Naive thymus-derived CD4-positive, alpha-beta T cell (primary cell): ENCODE results near the gene ACR. TPM values are rescaled to one million over a fixed set of nuclear protein-coding genes. Genes with fewer than 3 reads are reported as not detected.

Experiments
- ATAC-seq: fragments of 150-1000 bp; cut with Tn5 transposase; 2 replicates; pipeline ENCODE4 v1.10.0; 2021; ENCODE audit warnings: mild to moderate bottlenecking, moderate library complexity
- CTCF ChIA-PET: fragments of 350-600 bp; sonication (Branson Sonifier 250); formaldehyde crosslinking; loops from one replicate; lab custom pipeline; 2021; ENCODE audit warnings: antibody characterized with exemption; lab: Charles Lee
- POLR2A ChIA-PET: fragments of 350-600 bp; sonication (Branson Sonifier 250); formaldehyde crosslinking; loops from one replicate; lab custom pipeline; 2021; ENCODE audit warnings: antibody characterized with exemption, inconsistent platforms; lab: Charles Lee
- DNase-seq, 9 donors: peaks; one replicate each; pipeline versions ENCODE4 v3.0.0 to v3.0.0-alpha.2; 2020 to 2022; ENCODE audit warnings: mixed read lengths in 1 of 9
- H3K27ac ChIP-seq: one replicate; pipeline ENCODE4 v1.7.0; 2013; ENCODE audit warnings: mild to moderate bottlenecking, low read depth, low read length, moderate library complexity
- H3K27me3 ChIP-seq, 2 donors: one replicate each; pipeline ENCODE4 v1.7.0; 2013; ENCODE audit warnings: low read length in 2 of 2, mild to moderate bottlenecking in 2 of 2, moderate library complexity in 2 of 2; ENCODE audit not compliant: control insufficient read depth in 2 of 2, insufficient read depth in 2 of 2
- H3K36me3 ChIP-seq, 3 experiments: 1 replicate in 2 of 3; 2 replicates in 1 of 3; pipeline ENCODE4 v1.7.0; 2013; ENCODE audit warnings: low read length in 3 of 3, mild to moderate bottlenecking in 3 of 3, moderate library complexity in 1 of 3; ENCODE audit not compliant: insufficient read depth in 3 of 3, control insufficient read depth in 2 of 3
- H3K4me1 ChIP-seq, 2 donors: one replicate each; pipeline ENCODE4 v1.7.0; 2013; ENCODE audit warnings: low read length in 2 of 2, mild to moderate bottlenecking in 2 of 2, moderate library complexity in 1 of 2; ENCODE audit not compliant: control insufficient read depth in 2 of 2, insufficient read depth in 2 of 2
- H3K4me3 ChIP-seq: 2 replicates; pipeline ENCODE4 v1.7.0; 2013; ENCODE audit warnings: mild to moderate bottlenecking, low read length
- H3K9me3 ChIP-seq, 3 experiments: 1 replicate in 2 of 3; 2 replicates in 1 of 3; pipeline ENCODE4 v1.7.0; 2013; ENCODE audit warnings: low read length in 3 of 3; ENCODE audit not compliant: control insufficient read depth in 2 of 3
- H3K27ac Mint-ChIP-seq, 9 donors: one replicate each; pipeline ENCODE4 v1.8.0; 2020 to 2022; ENCODE audit warnings: mixed read lengths in 9 of 9, mild to moderate bottlenecking in 8 of 9, moderate library complexity in 5 of 9, inconsistent platforms in 2 of 9
- H3K27me3 Mint-ChIP-seq, 5 donors: one replicate each; pipeline ENCODE4 v1.8.0; 2021 to 2022; ENCODE audit warnings: mixed read lengths in 5 of 5, mild to moderate bottlenecking in 1 of 5
- H3K36me3 Mint-ChIP-seq, 5 donors: one replicate each; pipeline ENCODE4 v1.8.0; 2020 to 2022; ENCODE audit warnings: mixed read lengths in 5 of 5, mild to moderate bottlenecking in 3 of 5, inconsistent platforms in 1 of 5
- H3K4me1 Mint-ChIP-seq, 7 donors: one replicate each; pipeline ENCODE4 v1.8.0; 2020 to 2022; ENCODE audit warnings: mixed read lengths in 7 of 7, mild to moderate bottlenecking in 3 of 7, inconsistent platforms in 1 of 7
- H3K4me3 Mint-ChIP-seq, 10 donors: one replicate each; pipeline ENCODE4 v1.8.0; 2020 to 2022; ENCODE audit warnings: mild to moderate bottlenecking in 10 of 10, mixed read lengths in 10 of 10, moderate library complexity in 6 of 10, inconsistent platforms in 2 of 10
- H3K9me3 Mint-ChIP-seq, 11 donors: one replicate each; pipeline ENCODE4 v1.8.0; 2020 to 2022; ENCODE audit warnings: mixed read lengths in 11 of 11, mild to moderate bottlenecking in 4 of 11, inconsistent platforms in 1 of 11, moderate library complexity in 1 of 11
- intact Hi-C, 2 donors: fragments of 100-400 bp; cut with micrococcal nuclease; formaldehyde crosslinking; loops; one replicate each; pipeline ENCODE4 v1.15.1; 2023
- polyA plus RNA-seq, 2 donors: library from polyadenylated mRNA; unstranded; fragments of 300-500 nt; fragmentation: Illumina TruSeq; gene quantifications; one replicate each; pipeline ENCODE4 v1.2.3, GENCODE V29; 2021
- total RNA-seq, 6 experiments: library from RNA in 5 of 6; stranded (reverse) in 5 of 6; gene quantifications; 1 replicate in 5 of 6; 2 replicates in 1 of 6; pipeline ENCODE4 v1.2.3 and lab custom pipeline; 2021 to 2026

ACR gene
- total and polyA plus RNA-seq, 7 experiments from 2014 or later = not detected

DNA sequence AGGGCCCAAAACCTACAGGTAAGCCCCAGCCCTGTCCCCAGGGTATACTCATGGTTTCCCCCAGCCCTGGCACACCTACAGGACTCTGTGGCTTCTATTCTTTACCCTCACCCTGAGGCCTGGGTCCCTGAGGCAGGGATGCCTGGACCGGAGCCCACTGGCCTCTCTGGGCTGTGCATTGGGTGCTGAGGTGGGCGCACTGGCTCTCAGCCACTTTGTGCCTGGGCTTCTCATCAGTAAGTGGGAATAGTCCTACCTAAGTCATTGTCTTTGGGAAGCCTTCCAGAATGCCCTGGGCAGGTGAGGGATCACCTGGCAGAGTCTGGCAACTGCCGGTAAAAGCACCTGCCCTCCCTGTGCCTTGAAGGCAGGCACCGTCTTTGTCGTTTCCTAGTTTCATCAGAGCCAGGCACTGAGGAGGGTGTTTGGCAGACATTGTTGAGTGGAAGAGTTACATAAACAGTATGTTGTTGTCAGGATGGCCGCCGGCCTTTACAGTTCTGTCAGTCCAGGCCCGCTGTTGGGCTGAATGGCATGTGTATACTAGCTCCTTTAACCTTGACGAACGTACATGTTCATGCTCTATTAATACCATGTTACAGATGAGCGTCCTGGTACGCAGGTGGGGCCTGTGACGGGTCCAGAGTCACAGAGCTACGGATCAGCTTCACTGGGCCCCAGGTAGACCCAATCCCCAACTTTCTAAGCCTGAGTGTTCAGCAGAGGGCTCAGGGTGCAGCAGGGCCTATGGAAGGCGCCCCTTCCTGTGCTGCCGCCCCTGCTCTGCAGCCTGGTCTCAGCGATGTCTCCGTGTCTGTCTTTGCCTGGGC, 42.4 kb upstream of the ACR start:
- H3K27me3 Mint-ChIP-seq = peaks cover 0 to 19% (median 3%) of the 10 kb centered on the region in 5 donors
- H3K4me1 Mint-ChIP-seq = peaks cover 0 to 9% (median 0%) of the 10 kb centered on the region in 7 donors
- H3K27me3 ChIP-seq = no peaks in the 10 kb centered on the region
- H3K4me3 ChIP-seq = no peak overlapping the region
- POLR2A ChIA-PET = no interaction called here
- no peaks in the 10 kb centered on the region for H3K9me3 ChIP-seq
- H3K36me3 ChIP-seq = no peaks in the 10 kb centered on the region
- no peak for ATAC-seq
- no peak overlapping the region for H3K4me3 Mint-ChIP-seq
- no peak for DNase-seq
- peaks cover 0 to 8% (median 4%) of the 10 kb centered on the region in 11 donors for H3K9me3 Mint-ChIP-seq
- H3K4me1 ChIP-seq = no peaks in the 10 kb centered on the region
- H3K27ac ChIP-seq = no peak overlapping the region
- CTCF ChIA-PET = no interaction called here
- intact Hi-C loops = no loop called here
- H3K36me3 Mint-ChIP-seq = peaks cover 0 to 5% (median 0%) of the 10 kb centered on the region in 5 donors
- H3K27ac Mint-ChIP-seq = no peak overlapping the region

DNA sequence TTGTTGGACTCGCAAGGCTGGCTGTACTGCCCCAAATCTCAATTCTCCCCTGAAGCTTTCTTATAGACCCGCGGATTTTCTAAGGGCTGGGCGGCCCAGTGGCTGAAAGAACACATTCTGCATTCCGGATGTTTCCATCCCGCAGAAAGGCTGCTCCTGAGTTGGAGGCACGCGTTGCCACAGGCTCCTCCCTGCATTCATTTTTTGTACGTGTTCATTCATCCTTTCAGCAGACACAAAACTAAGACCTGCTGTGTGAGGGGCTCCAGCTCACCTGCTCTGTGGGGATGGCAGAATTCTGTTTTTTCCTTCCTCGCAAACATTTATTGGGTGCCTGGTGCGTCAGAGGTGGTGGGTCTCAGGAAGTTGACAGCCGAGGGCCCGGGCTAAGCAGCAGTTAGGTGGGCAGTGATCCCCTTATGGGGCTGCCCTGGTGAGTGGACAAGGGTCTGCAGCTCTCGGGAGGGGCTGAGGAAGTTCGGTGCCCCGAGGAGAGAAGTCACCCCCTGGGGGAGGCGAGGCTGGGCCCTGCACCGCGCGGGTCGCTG, 41.7 kb upstream of the ACR start:
- Mint-ChIP-seq H3K4me1 (peaks cover 0 to 9% (median under 1%) of the 10 kb centered on the region in 7 donors), H3K27ac (no peak overlapping the region), H3K36me3 (peaks cover 0 to 5% (median 0%) of the 10 kb centered on the region in 5 donors), H3K27me3 (peaks cover 0 to 14% (median 3%) of the 10 kb centered on the region in 5 donors), H3K4me3 (no peak overlapping the region), H3K9me3 (peaks cover 0 to 8% (median 4%) of the 10 kb centered on the region in 11 donors)
- H3K27me3 ChIP-seq = no peaks in the 10 kb centered on the region
- POLR2A ChIA-PET = no interaction called here
- H3K4me3 ChIP-seq = no peak overlapping the region
- no peak overlapping the region for H3K27ac ChIP-seq
- DNase-seq = no peak
- CTCF ChIA-PET = no interaction called here
- ATAC-seq = no peak
- intact Hi-C loops = no loop called here
- no peaks in the 10 kb centered on the region for H3K4me1 ChIP-seq
- H3K36me3 ChIP-seq = no peaks in the 10 kb centered on the region
- H3K9me3 ChIP-seq = no peaks in the 10 kb centered on the region

- Mint-ChIP-seq H3K27me3 (peaks cover 0 to 7% (median 3%) of the 10 kb centered on the region in 5 donors), H3K27ac (no peak overlapping the region), H3K36me3 (peaks cover 0 to 2% (median 0%) of the 10 kb centered on the region in 5 donors), H3K4me1 (peaks cover 2 to 11% (median 7%) of the 10 kb centered on the region in 7 donors), H3K9me3 (peaks cover 0 to 5% (median 2%) of the 10 kb centered on the region in 11 donors), H3K4me3 (no peak overlapping the region)
- Histone ChIP-seq H3K9me3 (no peaks in the 10 kb centered on the region), H3K27me3 (no peaks in the 10 kb centered on the region), H3K4me1 (no peaks in the 10 kb centered on the region), H3K36me3 (no peaks in the 10 kb centered on the region), H3K4me3 (no peak overlapping the region), H3K27ac (no peak overlapping the region)
- intact Hi-C loops = no loop called here
- no peak for DNase-seq
- no peak for ATAC-seq
- ChIA-PET CTCF (no interaction called here), POLR2A (no interaction called here)
These were observed 41.0 kb upstream of the ACR start for GRCh38 chr22:50696799-50697561.

DNA sequence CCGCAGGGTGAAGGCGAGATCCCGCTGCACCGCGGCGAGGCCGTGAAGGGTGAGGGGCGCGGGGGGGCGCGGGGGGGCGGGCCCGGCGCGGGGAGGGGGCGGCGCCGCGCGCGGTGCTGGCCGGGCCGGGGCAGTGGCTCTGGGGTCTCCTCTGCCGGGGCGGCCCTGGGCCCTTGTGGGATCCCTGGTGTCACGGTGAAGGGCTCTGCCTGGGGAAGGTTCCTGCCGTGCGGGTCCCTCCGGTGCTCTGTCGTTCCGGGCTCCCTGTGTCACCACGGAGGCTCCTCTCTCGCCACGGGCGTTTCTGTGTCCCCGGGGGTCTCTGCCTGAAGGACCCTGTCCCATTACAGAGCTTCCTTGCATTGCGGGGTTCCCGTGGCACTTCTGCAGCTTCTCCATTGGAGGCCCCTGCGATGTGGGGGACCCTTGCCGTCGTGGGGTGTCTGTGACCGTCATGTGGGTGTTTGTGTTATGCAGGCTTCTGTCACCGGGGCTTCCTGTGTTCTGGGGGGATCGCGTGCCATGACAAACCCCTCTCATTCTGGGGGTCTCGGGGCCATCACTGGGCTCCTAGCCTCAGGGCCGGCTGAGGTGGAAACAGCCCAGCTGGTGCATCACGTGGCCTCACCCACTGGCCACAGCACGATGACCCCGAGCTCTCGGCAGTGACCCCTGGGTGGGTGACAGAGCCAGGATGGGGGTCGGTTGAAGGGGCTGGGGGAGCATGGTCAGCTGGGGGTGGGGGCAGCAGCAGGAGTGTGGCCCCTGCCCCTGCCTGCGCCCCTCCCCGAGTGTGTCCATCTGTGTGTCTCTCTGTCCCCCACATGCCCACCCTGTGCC, 40.1 kb upstream of the ACR start:
- POLR2A ChIA-PET = no interaction called here

GRCh38 chr22:50698546-50698945, 39.5 kb upstream of the ACR start:
- Histone ChIP-seq H3K27me3 (no peaks in the 10 kb centered on the region), H3K27ac (no peak overlapping the region), H3K9me3 (no peaks in the 10 kb centered on the region), H3K36me3 (no peaks in the 10 kb centered on the region), H3K4me1 (peaks cover 0 to 3% of the 10 kb centered on the region in 2 donors), H3K4me3 (no peak overlapping the region)
- Mint-ChIP-seq H3K27me3 (peaks cover 0 to 5% (median 0%) of the 10 kb centered on the region in 5 donors), H3K36me3 (no peaks in the 10 kb centered on the region), H3K4me3 (no peak overlapping the region), H3K9me3 (peaks cover 0 to 2% (median 0%) of the 10 kb centered on the region in 11 donors), H3K4me1 (peaks cover 12 to 16% (median 14%) of the 10 kb centered on the region in 7 donors), H3K27ac (no peak overlapping the region)
- DNase-seq (no peak), ATAC-seq (no peak)
- intact Hi-C loops = no loop called here
- POLR2A ChIA-PET = no interaction called here
- CTCF ChIA-PET = no interaction called here

More for the DNA sequence above, 40.1 kb upstream of the ACR start:
- DNase-seq (no peak), ATAC-seq (no peak)
- Mint-ChIP-seq H3K4me3 (no peak overlapping the region), H3K27ac (no peak overlapping the region), H3K27me3 (peaks cover 0 to 5% (median 2%) of the 10 kb centered on the region in 5 donors), H3K36me3 (no peaks in the 10 kb centered on the region), H3K9me3 (peaks cover 0 to 3% (median 0%) of the 10 kb centered on the region in 11 donors), H3K4me1 (peaks cover 11 to 16% (median 14%) of the 10 kb centered on the region in 7 donors)
- CTCF ChIA-PET = no interaction called here
- H3K27ac ChIP-seq = no peak overlapping the region
- intact Hi-C loops = no loop called here
- H3K4me3 ChIP-seq = no peak overlapping the region
- H3K4me1 ChIP-seq = no peaks in the 10 kb centered on the region
- H3K27me3 ChIP-seq = no peaks in the 10 kb centered on the region
- no peaks in the 10 kb centered on the region for H3K9me3 ChIP-seq
- H3K36me3 ChIP-seq = no peaks in the 10 kb centered on the region
